CD4-positive, alpha-beta T cell (primary cell): ENCODE results near the gene CDK8. TPM values are rescaled to one million over a fixed set of nuclear protein-coding genes. Genes with fewer than 3 reads are reported as not detected.

Experiments used
- ATAC-seq: fragments of 200-7000 bp; cut with Tn5 transposase; one replicate; pipeline ENCODE4 v1.10.0; 2022; ENCODE audit warnings: mild to moderate bottlenecking; ENCODE audit not compliant: poor library complexity
- CTCF ChIA-PET: fragments of 350-600 bp; sonication (Branson Sonifier 250); formaldehyde crosslinking; loops from one replicate; lab custom pipeline; 2021; ENCODE audit warnings: antibody characterized with exemption, inconsistent platforms; lab: Charles Lee
- POLR2A ChIA-PET: fragments of 350-600 bp; sonication (Branson Sonifier 250); formaldehyde crosslinking; loops from one replicate; lab custom pipeline; 2021; ENCODE audit warnings: antibody characterized with exemption, inconsistent platforms; lab: Charles Lee
- DNase-seq, 14 experiments: peaks; one replicate each; pipeline ENCODE4 v3.0.0-alpha.2; 2013 to 2020; ENCODE audit warnings: mixed read lengths in 2 of 14
- H3K27ac ChIP-seq, 2 donors: one replicate each; pipeline versions ENCODE4 v1.5.1 to v1.7.0; 2013; ENCODE audit warnings: low read length in 2 of 2, low read depth in 1 of 2, mild to moderate bottlenecking in 1 of 2
- H3K27me3 ChIP-seq, 2 experiments: 1 replicate in 1 of 2; 2 replicates in 1 of 2; pipeline versions ENCODE4 v1.6.1 to v1.7.0; 2013; ENCODE audit warnings: low read length in 2 of 2, control low read depth in 1 of 2, mild to moderate bottlenecking in 1 of 2, moderate library complexity in 1 of 2; ENCODE audit not compliant: insufficient read depth in 2 of 2, control insufficient read depth in 1 of 2
- H3K36me3 ChIP-seq: one replicate; pipeline ENCODE4 v1.6.1; 2013; ENCODE audit warnings: low read length, control low read depth; ENCODE audit not compliant: insufficient read depth
- H3K4me1 ChIP-seq: one replicate; pipeline ENCODE4 v1.6.1; 2013; ENCODE audit warnings: low read length, control low read depth; ENCODE audit not compliant: insufficient read depth
- H3K4me3 ChIP-seq: one replicate; pipeline ENCODE4 v1.5.1; 2013; ENCODE audit warnings: mild to moderate bottlenecking, low read length, moderate library complexity
- H3K9me3 ChIP-seq, 2 experiments: 1 replicate in 1 of 2; 2 replicates in 1 of 2; pipeline versions ENCODE4 v1.6.1 to v1.7.0; 2013; ENCODE audit warnings: low read length in 2 of 2, mild to moderate bottlenecking in 2 of 2, control low read depth in 1 of 2, moderate library complexity in 1 of 2; ENCODE audit not compliant: control insufficient read depth in 1 of 2, insufficient read depth in 1 of 2
- H3K27ac Mint-ChIP-seq: one replicate; pipeline ENCODE4 v1.8.0; 2020; ENCODE audit warnings: mixed read lengths
- H3K27me3 Mint-ChIP-seq: one replicate; pipeline ENCODE4 v1.8.0; 2021; ENCODE audit warnings: mixed read lengths
- H3K36me3 Mint-ChIP-seq: one replicate; pipeline ENCODE4 v1.8.0; 2021; ENCODE audit warnings: low read depth, mixed read lengths
- H3K4me1 Mint-ChIP-seq: one replicate; pipeline ENCODE4 v1.8.0; 2021; ENCODE audit warnings: low read depth, mixed read lengths
- H3K4me3 Mint-ChIP-seq: one replicate; pipeline ENCODE4 v1.8.0; 2020; ENCODE audit warnings: mild to moderate bottlenecking, mixed read lengths
- H3K9me3 Mint-ChIP-seq: one replicate; pipeline ENCODE4 v1.8.0; 2020; ENCODE audit warnings: mixed read lengths
- CTCF ChIP-seq: fragments of 200-600 bp; IDR thresholded peaks from one replicate; pipeline ENCODE4 v1.8.0; 2022; ENCODE audit warnings: antibody characterized with exemption, mild to moderate bottlenecking
- intact Hi-C, 2 experiments: fragments of 100-400 bp; cut with DNase I in 1 of 2; cut with micrococcal nuclease in 1 of 2; formaldehyde crosslinking; loops; one replicate each; pipeline versions ENCODE4 v1.15.1 to v1.9.0; 2023 to 2025; cut with DNase I, micrococcal nuclease
- total RNA-seq, 174 experiments: library from RNA in 2 of 174; stranded (reverse) in 2 of 174; gene quantifications; one replicate each; pipeline ENCODE4 v1.2.3 and lab custom pipeline; 2021 to 2026

The CDK8 gene
- total RNA-seq, 2 experiments from 2014 or later, result 6.0 to 6.7 TPM

GRCh38 chr13:26253262-26253786 lies 605 bp upstream of the CDK8 start:
- no peak for TF ChIP-seq CTCF
- ChIA-PET POLR2A (interaction anchor here (1.0 to 1.2 kb wide), 2 partner anchors 31 to 67 kb away, joined by 5 to 9 read pairs; partner anchors contain the start of gene RNF6), CTCF (interaction anchor here (0.6 to 1.2 kb wide), 4 partner anchors 26 to 69 kb away, joined by 3 to 5 read pairs (median 4); no protein-coding TSS in a partner anchor)
- H3K27me3 Mint-ChIP-seq, result no peaks in the 10 kb centered on the region
- Histone ChIP-seq H3K9me3 (no peaks in the 10 kb centered on the region), H3K36me3 (no peaks in the 10 kb centered on the region), H3K4me1 (peaks cover 12% of the 10 kb centered on the region), H3K4me3 (peak overlapping the region; percentile 73), H3K27ac (peak overlapping the region; percentile 78 to 84), H3K27me3 (no peaks in the 10 kb centered on the region)
- intact Hi-C loops, result loop anchor here in 1 of 2 experiments (5.0 to 10.0 kb wide), 6 partner anchors 229 to 1371 kb away; partner anchors contain the start of genes LNX2, NUP58, POLR1D and RPL21
- peak overlapping the region; percentile 84 for H3K27ac Mint-ChIP-seq
- H3K4me3 Mint-ChIP-seq, result peak overlapping the region; percentile 89
- peaks cover 6% of the 10 kb centered on the region for H3K36me3 Mint-ChIP-seq
- DNase-seq (no peak), ATAC-seq (no peak)
- peaks cover 39% of the 10 kb centered on the region for H3K4me1 Mint-ChIP-seq
- no peaks in the 10 kb centered on the region for H3K9me3 Mint-ChIP-seq

GRCh38 chr13:26254583-26255111 lies 718 bp downstream of the CDK8 start:
- intact Hi-C loops, result loop anchor here (1.0 to 10.0 kb wide), 8 partner anchors 32 to 1370 kb away; partner anchors contain the start of genes RNF6 (in 2 of the 2), LNX2 (in 1 of the 2), NUP58 (in 1 of the 2) and POLR1D (in 1 of the 2)

More at GRCh38 chr13:26254583-26255111, 718 bp downstream of the CDK8 start:
- POLR2A ChIA-PET, result interaction anchor here (1.8 kb wide), 1 partner anchor 32 kb away, joined by 11 read pairs; the partner anchor contains the start of gene RNF6
- H3K4me1 Mint-ChIP-seq, result peaks cover 48% of the 10 kb centered on the region
- ATAC-seq, result peak; percentile 62
- CTCF ChIA-PET, result interaction anchor here (3.0 kb wide), 1 partner anchor 70 kb away, joined by 12 read pairs; no protein-coding TSS in a partner anchor
- no peak for TF ChIP-seq CTCF
- peak overlapping the region; percentile 94 for H3K4me3 Mint-ChIP-seq
- H3K36me3 Mint-ChIP-seq, result peaks cover 6% of the 10 kb centered on the region
- H3K36me3 ChIP-seq, result no peaks in the 10 kb centered on the region
- peak overlapping the region; percentile 73 for H3K4me3 ChIP-seq
- peak overlapping the region; percentile 51 for H3K27ac Mint-ChIP-seq
- no peaks in the 10 kb centered on the region for H3K27me3 Mint-ChIP-seq
- H3K9me3 Mint-ChIP-seq, result no peaks in the 10 kb centered on the region
- H3K4me1 ChIP-seq, result peaks cover 12% of the 10 kb centered on the region
- H3K27ac ChIP-seq, result peak overlapping the region in 1 of 2 donors; percentile 78
- DNase-seq, result peak; percentile 35 to 82 (median 56)
- H3K27me3 ChIP-seq, result no peaks in the 10 kb centered on the region
- no peaks in the 10 kb centered on the region for H3K9me3 ChIP-seq
